Vagina (tissue), 2 donors: ENCODE data around the gene CIDEB. TPM values are rescaled to one million over a fixed set of nuclear protein-coding genes. Genes with fewer than 3 reads are reported as not detected.

ENCODE experiments used
- DNase-seq, 2 donors: peaks; one replicate each; pipeline ENCODE4 v3.0.0-alpha.2; 2017; ENCODE audit errors: extremely low spot score in 2 of 2
- H3K27ac ChIP-seq: fragments of 200-600 bp; sonication (generic); one replicate; pipeline ENCODE4 v1.5.1; 2019
- H3K27me3 ChIP-seq: fragments of 200-600 bp; sonication (generic); one replicate; pipeline ENCODE4 v1.5.1; 2019
- H3K36me3 ChIP-seq, 2 donors: fragments of 200-600 bp; sonication (generic); one replicate each; pipeline ENCODE4 v1.5.1; 2017 to 2019
- H3K4me1 ChIP-seq: fragments of 200-600 bp; sonication (generic); one replicate; pipeline ENCODE4 v1.5.1; 2019
- H3K4me3 ChIP-seq, 2 donors: fragments of 200-600 bp; sonication (generic); 1 replicate in 1 of 2; 2 replicates in 1 of 2; pipeline ENCODE4 v1.5.1; 2016 to 2019
- H3K9me3 ChIP-seq: fragments of 200-600 bp; sonication (generic); one replicate; pipeline ENCODE4 v1.5.1; 2019
- POLR2A ChIP-seq, 2 donors: fragments of 450-650 bp; IDR thresholded peaks; one replicate each; pipeline ENCODE4 v1.6.1; 2017; ENCODE audit warnings: antibody characterized with exemption in 2 of 2, mild to moderate bottlenecking in 2 of 2, moderate library complexity in 2 of 2
- POLR2AphosphoS5 ChIP-seq, 2 donors: sonication (generic); formaldehyde crosslinking; IDR thresholded peaks; one replicate each; pipeline ENCODE4 v1.9.0; 2017; ENCODE audit warnings: antibody characterized with exemption in 2 of 2, mild to moderate bottlenecking in 2 of 2, low read depth in 1 of 2; ENCODE audit not compliant: insufficient read depth in 1 of 2
- intact Hi-C: fragments of 100-400 bp; cut with DNase I; formaldehyde crosslinking; loops from one replicate; pipeline ENCODE4 v1.15.1; 2023
- total RNA-seq: library from RNA; depleted of rRNA; stranded (reverse); fragments of >200 nt; gene quantifications from one replicate; pipeline ENCODE4 v1.2.3, GENCODE V29; 2016
- TF ChIP-seq, protein P1 (sequence below), 3 experiments: fragments of 450-650 bp in 2 of 3; fragments of 200-600 bp in 1 of 3; sonication (generic) in 1 of 3; IDR thresholded peaks; one replicate each; pipeline ENCODE4 v1.5.1; 2017 to 2019; ENCODE audit warnings: antibody characterized with exemption in 3 of 3, mild to moderate bottlenecking in 2 of 3, moderate library complexity in 2 of 3

The CIDEB gene
- total RNA-seq, 1 donor from 2014 or later: 16.0 TPM

DNA sequence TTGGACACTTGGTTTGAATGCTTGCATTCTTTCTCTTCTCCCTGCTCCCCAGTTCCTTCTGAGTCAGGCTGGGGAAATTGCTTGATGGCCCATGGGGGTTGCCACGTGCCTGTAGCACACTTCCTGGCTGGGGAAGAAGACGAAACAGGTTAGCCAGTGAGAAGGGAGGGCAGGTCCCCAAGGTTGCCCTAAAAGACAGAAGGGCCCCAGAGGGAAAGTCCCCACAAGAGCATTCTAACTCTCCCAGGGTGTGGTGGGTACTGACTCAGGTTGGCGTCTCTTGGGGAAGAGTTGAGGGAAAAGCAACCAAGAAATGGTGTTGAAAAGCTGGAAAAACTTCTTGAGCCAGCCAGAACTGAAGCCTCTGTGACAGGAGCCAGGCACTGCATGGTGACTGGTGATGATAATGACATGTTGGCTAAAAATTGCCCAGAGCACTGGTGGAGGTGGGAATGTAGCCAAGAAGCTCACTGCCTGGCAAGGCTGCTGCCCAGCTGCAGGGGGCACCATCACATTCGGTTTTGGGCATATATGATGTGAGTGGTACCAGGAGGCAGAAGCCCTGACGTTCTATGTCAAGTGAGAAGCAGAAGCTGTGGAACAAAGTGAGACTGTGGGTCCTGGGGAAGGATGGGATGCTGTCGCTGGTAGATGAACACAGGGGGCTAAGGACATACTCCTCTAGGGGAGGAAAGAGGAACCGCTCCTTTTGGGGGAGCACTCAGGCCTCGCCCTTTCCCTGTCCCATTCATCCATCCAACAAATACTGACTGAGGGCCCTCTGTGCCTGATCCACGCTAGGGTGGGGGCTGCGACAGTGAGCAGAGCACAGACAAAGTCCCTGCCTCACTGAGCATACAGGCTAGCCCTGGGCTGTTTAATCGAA, 28.2 kb downstream of the CIDEB start:
- TF ChIP-seq POLR2AphosphoS5 (IDR thresholded peaks at IDR 0.05; ENCODE audit: insufficient read depth in 1 of 2, low read depth in 1 of 2) (peak in 1 of 2 donors; percentile 17), POLR2A (IDR thresholded peaks at IDR 0.05) (no peak)
- TF ChIP-seq, protein P1, sequence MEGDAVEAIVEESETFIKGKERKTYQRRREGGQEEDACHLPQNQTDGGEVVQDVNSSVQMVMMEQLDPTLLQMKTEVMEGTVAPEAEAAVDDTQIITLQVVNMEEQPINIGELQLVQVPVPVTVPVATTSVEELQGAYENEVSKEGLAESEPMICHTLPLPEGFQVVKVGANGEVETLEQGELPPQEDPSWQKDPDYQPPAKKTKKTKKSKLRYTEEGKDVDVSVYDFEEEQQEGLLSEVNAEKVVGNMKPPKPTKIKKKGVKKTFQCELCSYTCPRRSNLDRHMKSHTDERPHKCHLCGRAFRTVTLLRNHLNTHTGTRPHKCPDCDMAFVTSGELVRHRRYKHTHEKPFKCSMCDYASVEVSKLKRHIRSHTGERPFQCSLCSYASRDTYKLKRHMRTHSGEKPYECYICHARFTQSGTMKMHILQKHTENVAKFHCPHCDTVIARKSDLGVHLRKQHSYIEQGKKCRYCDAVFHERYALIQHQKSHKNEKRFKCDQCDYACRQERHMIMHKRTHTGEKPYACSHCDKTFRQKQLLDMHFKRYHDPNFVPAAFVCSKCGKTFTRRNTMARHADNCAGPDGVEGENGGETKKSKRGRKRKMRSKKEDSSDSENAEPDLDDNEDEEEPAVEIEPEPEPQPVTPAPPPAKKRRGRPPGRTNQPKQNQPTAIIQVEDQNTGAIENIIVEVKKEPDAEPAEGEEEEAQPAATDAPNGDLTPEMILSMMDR (IDR thresholded peaks at IDR 0.05): no peak
- Histone ChIP-seq H3K27me3 (no peaks in the 10 kb centered on the region), H3K36me3 (no peaks in the 10 kb centered on the region), H3K9me3 (no peaks in the 10 kb centered on the region), H3K27ac (peak overlapping the region; percentile 8), H3K4me3 (no peak overlapping the region), H3K4me1 (peaks cover 6% of the 10 kb centered on the region)
- intact Hi-C loops: no loop called here
- DNase-seq: no peak

DNA sequence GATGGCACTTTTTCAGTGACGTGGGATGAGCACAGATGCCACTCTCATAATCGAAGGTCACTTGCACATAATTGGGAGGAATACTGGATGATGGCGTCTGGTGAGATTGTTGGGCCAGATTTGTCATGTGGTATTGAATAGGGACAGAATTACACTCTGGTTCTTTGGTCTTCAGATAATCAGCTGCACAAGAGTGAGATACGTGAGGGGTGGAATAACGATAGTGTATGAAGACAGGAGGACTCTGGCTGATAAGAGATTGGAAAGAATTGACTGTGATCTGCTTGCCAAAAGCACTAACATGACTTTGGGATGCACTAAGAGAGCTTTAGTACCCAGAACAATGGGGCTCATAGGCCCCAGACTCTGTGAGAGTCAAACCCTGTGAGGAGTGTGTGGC, 29.4 kb downstream of the CIDEB start:
- DNase-seq: no peak
- TF ChIP-seq, protein P1 (IDR thresholded peaks at IDR 0.05): no peak
- TF ChIP-seq POLR2AphosphoS5 (IDR thresholded peaks at IDR 0.05; ENCODE audit: insufficient read depth in 1 of 2, low read depth in 1 of 2) (no peak), POLR2A (IDR thresholded peaks at IDR 0.05) (no peak)
- Histone ChIP-seq H3K4me1 (peaks cover 6% of the 10 kb centered on the region), H3K27ac (peak overlapping the region; percentile 40), H3K4me3 (no peak overlapping the region), H3K27me3 (no peaks in the 10 kb centered on the region), H3K9me3 (no peaks in the 10 kb centered on the region), H3K36me3 (no peaks in the 10 kb centered on the region)
- intact Hi-C loops: no loop called here

DNA sequence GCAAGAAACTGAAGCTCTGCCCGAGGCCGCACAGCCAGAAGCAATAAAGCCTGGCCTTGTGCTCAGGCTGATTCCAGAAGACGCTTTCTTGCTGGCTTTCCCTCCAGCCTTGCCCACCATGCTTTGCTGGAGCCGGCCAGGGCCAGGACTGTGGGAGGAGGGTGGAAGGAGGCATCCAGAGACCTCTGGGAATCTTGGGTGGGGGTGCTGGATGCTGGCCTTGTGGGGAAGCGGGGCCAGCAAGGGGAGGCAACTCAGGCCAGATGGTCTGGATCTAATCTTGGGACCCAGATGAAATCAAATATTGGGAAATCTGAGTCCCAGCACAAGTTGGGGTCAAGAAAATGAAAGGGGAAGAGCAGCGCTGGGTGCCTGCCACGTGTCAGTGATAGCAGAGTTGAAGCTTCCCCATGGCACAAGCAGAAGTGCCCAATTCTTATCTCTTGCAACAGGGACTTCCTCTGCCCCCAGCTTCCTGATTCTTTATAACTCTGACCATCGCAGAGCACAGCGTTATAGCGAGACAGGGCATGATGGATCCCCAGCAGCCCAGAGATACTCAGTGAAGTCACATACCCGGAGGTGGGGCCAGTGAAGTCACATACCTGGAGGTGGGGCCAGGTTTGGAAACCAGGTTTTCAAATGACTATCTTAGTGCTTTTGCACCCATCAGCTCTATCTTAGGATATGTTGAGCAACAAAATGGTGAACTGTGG, 30.0 kb downstream of the CIDEB start:
- Histone ChIP-seq H3K9me3 (no peaks in the 10 kb centered on the region), H3K36me3 (no peaks in the 10 kb centered on the region), H3K4me3 (no peak overlapping the region), H3K27ac (no peak overlapping the region), H3K4me1 (peaks cover 6% of the 10 kb centered on the region), H3K27me3 (no peaks in the 10 kb centered on the region)
- no peak for DNase-seq
- TF ChIP-seq POLR2AphosphoS5 (IDR thresholded peaks at IDR 0.05; ENCODE audit: insufficient read depth in 1 of 2, low read depth in 1 of 2): no peak
- no peak for TF ChIP-seq POLR2A (IDR thresholded peaks at IDR 0.05)
- TF ChIP-seq, protein P1 (IDR thresholded peaks at IDR 0.05): no peak
- intact Hi-C loops: no loop called here

DNA sequence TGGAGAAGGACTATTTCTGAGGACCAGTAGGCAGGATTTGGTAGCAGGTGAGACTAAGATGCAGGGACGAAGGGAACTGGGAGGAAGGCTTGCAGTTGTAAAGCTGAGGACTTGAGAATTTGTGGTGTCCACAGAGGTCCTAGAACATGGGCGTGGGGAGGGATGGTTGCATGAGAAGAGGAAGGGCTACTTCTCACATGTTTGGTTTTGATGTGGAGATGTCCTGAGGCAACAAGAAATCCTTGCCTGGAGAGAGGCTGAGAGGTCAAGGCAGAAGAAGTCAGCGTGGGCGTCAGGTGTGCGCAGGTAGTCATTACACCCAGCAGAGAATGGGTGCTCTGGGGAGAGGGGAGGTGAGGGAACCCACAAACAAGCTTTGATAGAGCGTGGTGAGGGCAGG, 30.7 kb downstream of the CIDEB start:
- intact Hi-C loops: no loop called here
- no peak overlapping the region for H3K27ac ChIP-seq
- H3K9me3 ChIP-seq: no peaks in the 10 kb centered on the region
- H3K27me3 ChIP-seq: no peaks in the 10 kb centered on the region
- TF ChIP-seq POLR2A (IDR thresholded peaks at IDR 0.05): no peak
- TF ChIP-seq, protein P1 (IDR thresholded peaks at IDR 0.05): no peak
- TF ChIP-seq POLR2AphosphoS5 (IDR thresholded peaks at IDR 0.05; ENCODE audit: insufficient read depth in 1 of 2, low read depth in 1 of 2): no peak
- no peak overlapping the region for H3K4me3 ChIP-seq
- H3K36me3 ChIP-seq: no peaks in the 10 kb centered on the region
- no peak for DNase-seq
- peaks cover 13% of the 10 kb centered on the region for H3K4me1 ChIP-seq
